Limb (tissue), 2 donors: Measurements from ENCODE around the gene CFAP46.
"Not testable (repeated sequence)": the region's sequence is repeated elsewhere in the genome, so short reads cannot be mapped to it uniquely, and the experiment has no call there.

Experiments
- DNase-seq, 2 donors: peaks; one replicate each; pipeline ENCODE4 v3.0.0-alpha.2; 2016; ENCODE audit errors: extremely low spot score in 2 of 2

Gene CFAP46

GRCh38 chr10:132808383-132809231 is 133.8 kb downstream of the CFAP46 start:
- peak in 1 of 2 donors; percentile 67 for DNase-seq

DNA sequence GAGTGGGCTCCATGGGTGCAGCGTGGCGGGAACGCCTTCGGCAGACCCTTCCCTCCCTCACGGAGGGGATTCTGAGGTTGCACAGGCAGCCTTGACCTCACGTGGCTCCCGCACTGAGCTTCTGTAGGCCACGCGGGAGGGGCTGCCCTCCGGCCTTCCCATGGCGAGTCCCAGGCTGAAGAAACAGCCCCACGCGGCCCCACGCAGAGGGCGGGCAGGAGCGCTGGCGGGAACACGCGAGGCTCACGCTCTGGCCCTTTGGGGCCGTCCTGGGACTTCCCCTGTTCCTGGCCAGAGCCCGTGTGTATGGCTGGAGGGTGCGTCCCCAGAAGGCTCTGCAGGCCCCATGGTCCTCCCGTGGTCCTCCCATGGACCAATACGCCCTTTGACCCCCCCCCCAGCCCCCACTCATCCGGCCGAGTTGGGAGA is 134.7 kb downstream of the CFAP46 start:
- DNase-seq = peak in 1 of 2 donors; percentile 26

GRCh38 chr10:132806561-132807003 is 135.8 kb downstream of the CFAP46 start:
- no peak for DNase-seq

DNA sequence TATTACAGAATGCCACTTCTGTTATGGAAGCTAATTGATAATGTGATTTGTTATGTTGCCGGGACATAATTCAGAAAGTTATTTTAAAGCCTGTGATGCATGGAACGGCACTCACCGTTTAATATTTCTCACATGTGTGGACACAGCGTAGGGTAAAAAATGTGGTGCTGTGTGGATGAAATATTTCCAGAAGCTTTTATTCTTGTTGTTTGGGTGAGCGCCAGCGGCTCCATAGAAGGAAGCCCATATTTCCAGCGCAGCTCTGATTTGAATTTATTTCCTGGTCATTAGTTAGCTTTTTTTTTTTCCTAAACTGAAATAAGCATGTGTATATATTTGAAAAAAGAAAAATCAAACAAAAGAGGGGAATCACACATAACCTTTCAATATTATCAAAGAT is 136.3 kb downstream of the CFAP46 start:
- peak in 1 of 2 donors; percentile 42 for DNase-seq

DNA sequence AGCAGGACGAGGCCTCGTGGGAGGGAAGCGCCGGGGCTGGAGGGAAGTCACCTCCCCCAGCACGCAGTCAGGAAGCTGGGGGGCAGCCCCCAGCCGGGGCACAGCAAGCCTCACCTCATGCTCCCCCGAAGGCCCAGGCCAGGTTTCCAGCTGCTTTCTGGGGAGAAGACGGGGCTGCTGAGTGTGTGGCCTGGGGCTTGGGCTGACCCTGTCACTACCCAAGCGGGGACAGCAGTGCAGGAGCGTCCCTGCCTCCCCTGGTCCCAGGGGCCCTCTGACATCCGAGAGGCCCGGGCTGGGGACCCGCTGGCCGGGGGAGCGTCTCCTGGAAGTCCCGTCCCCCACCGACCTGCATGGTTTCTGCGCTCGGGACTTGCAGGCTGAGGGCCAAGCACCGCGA is 136.8 kb downstream of the CFAP46 start:
- no peak for DNase-seq

DNA sequence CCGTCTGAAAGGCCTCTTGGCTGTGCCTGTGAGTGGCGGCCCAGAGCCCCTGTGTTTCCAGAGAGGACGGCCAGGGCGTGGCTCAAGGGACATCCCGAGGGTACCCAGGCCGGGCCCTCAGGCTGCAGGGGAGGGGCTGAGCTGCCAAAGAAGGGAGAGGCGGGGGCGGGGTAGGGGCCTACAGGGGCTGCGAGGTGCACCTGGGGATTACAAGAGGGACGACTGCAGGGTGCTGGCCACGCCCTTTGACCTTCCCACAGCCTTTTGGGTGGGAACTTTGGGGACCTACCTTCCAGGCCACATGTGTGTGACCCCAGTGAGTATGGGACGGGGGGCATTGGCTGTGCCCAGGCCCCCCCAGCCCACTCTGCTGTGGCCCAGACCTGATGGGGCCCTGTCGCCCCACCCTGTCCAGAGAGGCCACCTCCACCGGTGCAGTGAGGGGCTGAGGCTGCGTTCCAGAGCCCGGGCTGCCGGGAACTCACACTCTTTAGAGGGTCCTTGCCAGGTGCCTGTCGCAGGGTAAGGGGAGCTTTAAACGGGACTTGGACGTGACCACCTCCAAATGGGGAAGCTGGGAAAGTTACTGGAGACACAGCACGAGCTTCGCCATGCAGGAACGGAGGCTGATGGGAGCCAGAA is 137.5 kb downstream of the CFAP46 start:
- no peak for DNase-seq

- no peak for DNase-seq
Measured at GRCh38 chr10:132804287-132804686, 138.1 kb downstream of the CFAP46 start.

GRCh38 chr10:132803416-132804210 is 138.8 kb downstream of the CFAP46 start:
- DNase-seq = no peak

- no peak for DNase-seq
Measured at GRCh38 chr10:132802694-132803320, 139.6 kb downstream of the CFAP46 start.

DNA sequence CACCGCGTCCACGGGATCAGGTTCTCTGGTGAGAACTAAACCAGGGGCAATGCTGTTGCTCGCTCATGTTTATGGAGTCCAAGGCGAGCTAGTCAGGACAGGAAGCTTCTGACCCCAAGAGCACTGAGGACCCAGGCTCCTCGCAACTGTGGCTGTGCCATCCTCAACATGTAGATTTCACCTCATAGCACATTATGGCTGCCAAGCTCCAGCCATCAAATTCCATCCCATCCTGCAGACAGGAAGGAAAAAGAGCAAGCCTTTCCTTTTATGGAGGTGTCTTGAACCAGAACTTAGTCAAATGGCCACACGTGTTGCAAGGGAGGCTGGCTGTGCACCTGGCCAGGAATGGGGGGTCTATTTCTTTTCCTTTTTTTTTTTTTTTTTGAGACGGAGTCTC is 140.3 kb downstream of the CFAP46 start:
- no peak for DNase-seq

DNA sequence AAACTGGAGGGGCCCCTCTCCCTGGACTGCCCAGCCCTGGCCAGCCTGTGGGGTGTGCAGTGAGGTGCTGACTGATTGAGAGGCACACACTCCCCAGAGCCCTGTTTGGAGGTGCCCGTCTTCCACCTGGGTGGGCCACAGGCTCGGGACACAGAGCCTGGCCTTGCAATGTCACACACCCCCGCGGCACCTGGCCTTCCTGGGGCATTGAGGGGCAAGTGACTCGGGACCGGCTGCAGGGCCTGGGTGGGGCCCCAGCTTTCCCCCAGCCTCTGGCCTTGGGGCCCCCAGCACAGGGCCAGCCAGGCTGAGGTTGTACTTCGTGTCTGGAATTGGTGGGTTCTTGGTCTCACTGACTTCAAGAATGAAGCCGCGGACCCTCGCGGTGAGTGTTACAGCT is 142.5 kb downstream of the CFAP46 start:
- no peak for DNase-seq

DNA sequence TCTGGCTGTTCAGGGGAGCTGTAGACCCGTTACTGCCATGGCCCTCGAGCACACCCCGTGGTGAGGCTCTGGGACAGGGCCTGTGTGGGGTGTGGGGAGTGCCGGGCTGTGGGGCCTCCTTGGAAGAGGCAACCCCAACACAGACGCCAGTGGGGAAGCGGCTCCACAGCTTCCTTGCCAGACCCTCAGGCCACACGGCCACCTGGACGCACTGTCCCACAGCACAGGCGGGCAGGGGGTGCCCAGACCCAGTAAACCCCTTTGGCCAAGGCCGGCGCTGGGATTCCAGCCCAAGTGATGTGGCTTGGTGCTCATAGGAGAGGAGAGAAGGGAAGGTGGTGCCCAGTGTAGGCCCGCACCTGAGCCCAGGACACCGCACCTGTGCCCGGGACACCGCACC is 143.5 kb downstream of the CFAP46 start:
- no peak for DNase-seq

GRCh38 chr10:132798403-132798802 is 144.0 kb downstream of the CFAP46 start:
- no peak for DNase-seq

- not testable (repeated sequence) for DNase-seq
Measured at GRCh38 chr10:132797986-132798385, 144.4 kb downstream of the CFAP46 start.

GRCh38 chr10:132796846-132797245 is 145.5 kb downstream of the CFAP46 start:
- DNase-seq = no peak

DNA sequence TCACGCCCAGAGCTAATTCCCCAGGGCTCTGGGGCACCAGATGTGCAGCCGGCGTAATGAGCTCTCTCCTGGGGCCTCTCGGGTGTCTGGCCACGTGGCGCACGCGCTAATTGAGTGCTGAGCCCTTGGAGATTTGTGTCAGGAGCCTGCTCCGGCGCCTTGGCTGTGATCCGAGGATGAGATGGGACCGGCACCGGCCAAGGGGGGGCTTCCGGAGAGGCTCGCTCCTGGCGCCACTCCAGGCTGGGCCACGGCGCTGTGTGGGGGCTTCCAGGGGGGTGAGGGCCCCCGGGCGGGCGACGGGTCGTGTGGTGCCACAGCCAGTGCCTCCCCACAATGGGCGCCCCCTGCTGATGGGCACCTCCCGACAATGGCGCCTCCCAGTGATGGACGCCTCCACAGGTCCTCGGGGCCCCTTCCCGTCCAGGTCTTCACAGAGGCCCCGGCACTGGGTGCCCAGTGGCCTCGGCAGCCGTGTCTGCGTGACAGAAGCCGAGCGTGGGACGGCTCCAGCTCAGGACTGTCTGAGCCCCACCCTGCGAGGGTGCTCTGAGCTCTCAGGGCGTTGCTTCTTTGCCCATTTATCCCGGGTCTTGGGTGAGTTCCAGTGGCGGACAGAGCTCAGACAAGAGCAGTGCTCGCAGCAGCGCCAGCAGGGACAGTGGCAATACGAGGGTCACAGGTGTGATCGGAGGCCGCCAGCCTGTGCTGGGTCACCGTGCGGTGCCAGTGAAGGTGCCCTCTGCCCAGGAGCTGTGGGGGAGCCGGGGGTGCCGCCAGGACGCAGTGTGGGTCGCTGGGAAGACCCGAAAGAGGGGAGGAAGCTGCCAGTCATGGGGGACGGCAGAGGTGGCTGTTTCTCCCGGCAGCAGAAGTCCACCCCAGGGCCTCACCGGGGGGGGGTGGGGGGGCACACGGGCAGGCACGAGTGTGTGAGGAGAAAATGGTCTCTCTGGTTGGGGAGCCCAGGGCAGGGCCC is 148.2 kb downstream of the CFAP46 start:
- DNase-seq = peak in 1 of 2 donors; percentile 55

DNA sequence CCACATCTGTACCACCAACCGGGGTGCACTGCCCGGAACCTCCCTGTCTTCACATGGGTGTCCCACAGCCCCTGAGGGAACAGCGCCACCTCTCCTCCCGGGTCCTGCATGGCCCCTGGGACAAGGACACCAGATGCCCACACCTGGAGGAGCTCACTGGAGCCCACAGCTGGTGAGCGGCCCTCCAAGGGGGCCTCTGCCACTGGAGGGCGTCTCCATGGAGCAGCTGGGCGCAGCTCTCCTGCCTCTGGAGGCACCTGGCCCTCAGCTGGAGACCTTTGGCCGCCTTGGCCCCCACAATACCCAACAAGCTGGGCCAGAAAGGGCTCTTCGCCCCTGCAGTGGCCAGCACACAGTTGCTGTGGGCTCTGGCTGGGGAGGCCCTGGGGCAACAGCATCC is 149.2 kb downstream of the CFAP46 start:
- DNase-seq = no peak

DNA sequence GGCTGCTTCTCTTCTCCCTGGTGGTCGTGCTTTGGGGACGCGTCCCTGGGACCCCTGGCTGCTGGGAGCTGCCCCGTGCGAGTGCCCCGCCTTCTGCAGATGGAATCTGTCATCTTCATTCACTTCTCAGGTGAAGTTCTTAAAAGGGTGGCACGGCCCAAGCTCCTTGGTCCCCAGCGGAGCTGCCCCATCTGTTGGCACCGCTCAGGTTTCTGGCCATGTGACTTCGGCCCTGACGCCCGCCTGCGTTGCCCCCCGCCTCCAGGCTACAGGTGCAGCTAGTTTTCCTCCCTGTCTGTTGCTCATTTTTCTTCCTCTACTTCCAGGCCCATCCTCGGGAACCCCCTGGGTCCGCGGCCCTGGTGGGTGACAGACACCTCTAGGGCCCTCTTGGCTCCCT is 149.6 kb downstream of the CFAP46 start:
- no peak for DNase-seq

DNA sequence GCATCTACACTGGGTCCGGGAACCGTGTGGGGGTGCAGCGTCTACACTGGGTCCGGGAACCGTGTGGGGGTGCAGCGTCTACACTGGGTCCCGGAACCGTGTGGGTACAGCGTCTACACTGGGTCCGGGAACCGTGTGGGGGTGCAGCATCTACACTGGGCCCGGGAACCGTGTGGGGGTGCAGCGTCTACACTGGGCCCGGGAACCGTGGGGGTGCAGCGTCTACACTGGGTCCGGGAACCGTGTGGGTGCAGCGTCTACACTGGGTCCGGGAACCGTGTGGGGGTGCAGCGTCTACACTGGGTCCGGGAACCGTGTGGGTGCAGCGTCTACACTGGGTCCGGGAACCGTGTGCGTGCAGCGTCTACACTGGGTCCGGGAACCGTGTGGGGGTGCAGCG is 150.3 kb downstream of the CFAP46 start:
- DNase-seq = not testable (repeated sequence)
